Activated gamma-delta T cell (primary cell): Measurements from ENCODE around the gene XYLB.

Source experiments
- DNase-seq: peaks from one replicate; lab custom pipeline; 2025; lab: John Stamatoyannopoulos, UW

XYLB gene

DNA sequence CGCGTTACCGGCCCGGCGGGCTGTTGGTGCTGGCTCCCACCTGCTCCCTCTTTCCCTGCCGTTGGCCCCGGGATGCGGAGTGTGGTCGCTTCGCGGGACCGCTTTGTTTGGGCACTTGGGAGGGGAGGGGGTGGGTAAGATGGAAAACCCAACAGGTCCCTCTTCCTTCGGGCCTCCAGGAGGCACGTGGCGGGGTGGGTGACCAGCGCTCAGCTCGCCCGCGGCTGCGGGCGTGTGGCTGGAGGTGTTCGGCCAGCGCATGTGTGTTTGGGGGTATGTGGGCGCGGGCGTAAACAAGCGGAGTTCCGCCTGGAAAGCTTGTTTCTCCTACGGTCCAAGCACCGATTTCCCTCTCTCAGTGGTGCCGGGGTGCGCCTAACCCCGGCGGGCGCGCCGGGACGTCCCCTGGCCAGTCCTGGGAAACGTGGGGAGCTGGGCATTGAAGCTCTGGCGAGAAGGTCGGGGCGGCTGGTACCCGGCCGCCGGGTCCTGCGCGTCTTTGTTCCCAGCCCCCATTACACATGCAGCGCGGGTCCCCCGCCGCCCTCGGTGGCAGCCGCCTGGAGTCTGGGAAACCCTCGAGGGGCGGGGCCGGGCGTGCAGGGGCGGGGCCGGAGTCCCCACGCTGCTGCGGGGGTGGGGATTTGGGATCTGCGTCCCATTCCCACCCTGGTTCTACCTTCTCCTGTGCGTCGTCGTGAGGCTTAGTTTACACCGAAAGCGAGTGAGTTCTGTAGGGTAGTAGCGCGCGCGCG, 108.5 kb downstream of the XYLB start:
- peak; percentile 15 for DNase-seq

DNA sequence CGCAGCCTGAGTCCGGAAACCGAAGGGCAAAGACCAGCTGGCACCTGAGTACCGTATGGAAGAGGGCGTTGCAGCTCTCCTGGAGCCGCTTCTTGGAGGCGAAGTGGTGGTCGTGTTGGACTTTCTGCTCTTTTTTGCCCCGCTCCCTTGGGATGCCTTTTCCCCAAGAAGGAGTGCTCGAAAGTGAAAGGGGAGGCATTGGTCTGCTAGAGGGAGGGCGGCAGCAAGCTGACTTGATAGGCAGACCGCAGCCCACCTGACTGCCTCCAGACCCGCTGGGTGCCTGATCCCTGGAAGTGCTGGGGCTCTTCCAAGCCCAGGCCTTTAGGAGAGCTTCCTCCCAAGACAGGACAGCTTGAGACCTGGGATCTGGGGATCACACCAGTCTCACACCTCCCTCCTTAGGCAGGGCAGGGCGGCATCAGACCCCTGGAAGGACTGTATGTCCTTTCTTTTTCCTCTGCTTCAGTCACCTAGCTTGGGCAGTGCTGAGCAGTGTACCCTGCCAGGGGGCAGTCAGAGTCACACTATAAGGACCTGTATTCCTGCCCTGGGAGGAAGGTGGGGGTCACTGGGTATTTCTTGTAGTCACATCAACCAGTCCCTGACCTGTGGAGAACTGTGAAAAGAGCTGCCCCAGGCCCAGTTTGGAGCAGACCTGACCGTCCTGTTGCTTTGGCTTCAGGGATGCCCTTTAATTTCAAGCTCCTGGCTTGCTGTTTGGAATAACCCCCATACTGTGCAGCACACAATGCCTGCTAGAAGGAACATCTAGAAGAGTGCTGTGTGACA, 109.2 kb downstream of the XYLB start:
- DNase-seq, result no peak

- no peak for DNase-seq
These were observed 110.8 kb downstream of the XYLB start for GRCh38 chr3:38457111-38458003.

GRCh38 chr3:38458796-38459498, 112.4 kb downstream of the XYLB start:
- DNase-seq, result no peak

- DNase-seq, result no peak
These were observed 113.0 kb downstream of the XYLB start for GRCh38 chr3:38459499-38460048.

- DNase-seq, result no peak
These were observed 114.0 kb downstream of the XYLB start for GRCh38 chr3:38460377-38461270.
